IMR-90 (cell line): ENCODE measurements around the gene HLA-DPA1. TPM values are rescaled to one million over a fixed set of nuclear protein-coding genes. Genes with fewer than 3 reads are reported as not detected.

ENCODE experiments used
- ATAC-seq: fragments of 200-7000 bp; cut with Tn5 transposase; 2 replicates; pipeline ENCODE4 v1.9.1; 2020; ENCODE audit warnings: low read depth, mild to moderate bottlenecking, moderate library complexity
- BruUV-seq: library from RNA; stranded (reverse); fragments of 400-500 nt; replicated peaks from 2 replicates; lab custom pipeline; 2021; lab: Mats Ljungman, UMichigan
- CTCF ChIA-PET: fragments of 300-600 bp; formaldehyde crosslinking; extraction: SDS; loops from one replicate; lab custom pipeline; 2021; ENCODE audit warnings: antibody characterized with exemption; lab: Yijun Ruan, JAX
- POLR2A ChIA-PET: fragments of 300-600 bp; sonication (Branson Sonifier 250); formaldehyde crosslinking; loops from one replicate; lab custom pipeline; 2022; ENCODE audit warnings: antibody characterized with exemption; ENCODE audit not compliant: unreplicated experiment; lab: Charles Lee
- DNase-seq: peaks from one replicate; pipeline ENCODE4 v3.0.0; 2013
- H2AFZ ChIP-seq: replicated peaks from 2 replicates; pipeline ENCODE3; 2013; ENCODE audit warnings: low read length, mild to moderate bottlenecking; ENCODE audit not compliant: poor library complexity
- H2AK5ac ChIP-seq: 2 replicates; pipeline ENCODE4 v1.6.1; 2013; ENCODE audit warnings: low read depth, low read length, inconsistent platforms
- H2AK9ac ChIP-seq: replicated peaks from 2 replicates; pipeline ENCODE3; 2013; ENCODE audit warnings: mild to moderate bottlenecking, low read depth, low read length, moderate library complexity; ENCODE audit not compliant: poor library complexity
- H2BK120ac ChIP-seq: 2 replicates; pipeline ENCODE4 v1.6.1; 2013; ENCODE audit warnings: low read depth, low read length, inconsistent platforms
- H2BK15ac ChIP-seq: 3 replicates; pipeline ENCODE4 v1.6.1; 2013; ENCODE audit warnings: low read depth, low read length, inconsistent platforms
- H2BK20ac ChIP-seq: 2 replicates; pipeline ENCODE4 v1.6.1; 2013; ENCODE audit warnings: low read depth, mild to moderate bottlenecking, inconsistent platforms, low read length, moderate library complexity
- H2BK5ac ChIP-seq: 2 replicates; pipeline ENCODE4 v1.6.1; 2013; ENCODE audit warnings: mild to moderate bottlenecking, low read depth, low read length, inconsistent platforms; ENCODE audit not compliant: poor library complexity, severe bottlenecking
- H3K14ac ChIP-seq: replicated peaks from 2 replicates; pipeline ENCODE4 v1.6.1; 2013; ENCODE audit warnings: low read depth, low read length, inconsistent platforms
- H3K18ac ChIP-seq: 2 replicates; pipeline ENCODE4 v1.6.1; 2013; ENCODE audit warnings: low read depth, low read length, control low read depth
- H3K23ac ChIP-seq: 2 replicates; pipeline ENCODE4 v1.6.1; 2013; ENCODE audit warnings: low read depth, low read length, inconsistent platforms
- H3K27ac ChIP-seq: 2 replicates; pipeline ENCODE4 v1.5.1; 2013; ENCODE audit warnings: mild to moderate bottlenecking, control low read depth, low read length; ENCODE audit not compliant: insufficient read depth
- H3K27me3 ChIP-seq: 2 replicates; pipeline ENCODE4 v1.6.1; 2013; ENCODE audit warnings: low read length; ENCODE audit not compliant: control insufficient read depth, insufficient read depth
- H3K36me3 ChIP-seq: 2 replicates; pipeline ENCODE4 v1.6.1; 2013; ENCODE audit warnings: low read length, mixed read lengths; ENCODE audit not compliant: control insufficient read depth, insufficient read depth
- H3K4ac ChIP-seq: 2 replicates; pipeline ENCODE4 v1.6.1; 2013; ENCODE audit warnings: low read depth, low read length, inconsistent platforms
- H3K4me1 ChIP-seq: 2 replicates; pipeline ENCODE4 v1.6.1; 2013; ENCODE audit warnings: low read length, mixed read lengths; ENCODE audit not compliant: control insufficient read depth, insufficient read depth
- H3K4me2 ChIP-seq: 2 replicates; pipeline ENCODE4 v1.6.1; 2013; ENCODE audit warnings: low read depth, mild to moderate bottlenecking, control low read depth, low read length, moderate library complexity
- H3K4me3 ChIP-seq: 2 replicates; pipeline ENCODE4 v1.5.1; 2013; ENCODE audit warnings: low read depth, mild to moderate bottlenecking, control low read depth, low read length, moderate library complexity; ENCODE audit not compliant: insufficient read depth
- H3K56ac ChIP-seq: 2 replicates; pipeline ENCODE4 v1.6.1; 2013; ENCODE audit warnings: low read length, inconsistent platforms; ENCODE audit not compliant: insufficient read depth; ENCODE audit errors: extremely low read depth
- H3K79me1 ChIP-seq, 2 experiments: 2 replicates each; pipeline ENCODE4 v1.6.1; 2013; ENCODE audit warnings: low read length in 2 of 2, inconsistent platforms in 1 of 2, low read depth in 1 of 2
- H3K9ac ChIP-seq: 2 replicates; pipeline ENCODE4 v1.6.1; 2013; ENCODE audit warnings: low read depth, low read length, control low read depth
- H3K9me1 ChIP-seq: 2 replicates; pipeline ENCODE4 v1.6.1; 2013; ENCODE audit warnings: low read length, inconsistent platforms; ENCODE audit not compliant: insufficient read depth
- H3K9me3 ChIP-seq: 2 replicates; pipeline ENCODE4 v1.6.1; 2013; ENCODE audit warnings: low read length; ENCODE audit not compliant: control insufficient read depth, insufficient read depth
- H4K20me1 ChIP-seq: 2 replicates; pipeline ENCODE4 v1.6.1; 2013; ENCODE audit warnings: low read length, inconsistent platforms; ENCODE audit not compliant: insufficient read depth
- H4K5ac ChIP-seq: 2 replicates; pipeline ENCODE4 v1.6.1; 2013; ENCODE audit warnings: mild to moderate bottlenecking, low read depth, low read length, control low read depth
- H4K8ac ChIP-seq, 2 experiments: 2 replicates each; pipeline ENCODE4 v1.6.1; 2013; ENCODE audit warnings: low read depth in 2 of 2, low read length in 2 of 2, control low read depth in 1 of 2, inconsistent platforms in 1 of 2
- H4K91ac ChIP-seq: 2 replicates; pipeline ENCODE4 v1.6.1; 2013; ENCODE audit warnings: low read depth, low read length, inconsistent platforms; ENCODE audit not compliant: insufficient read depth
- BHLHE40 ChIP-seq: fragments of 150-350 bp; IDR thresholded peaks from 2 replicates; pipeline ENCODE4 v1.6.1; 2016; ENCODE audit warnings: mild to moderate bottlenecking, low read depth, low read length
- CEBPB ChIP-seq: IDR thresholded peaks from 2 replicates; pipeline ENCODE4 v1.6.1; 2012; ENCODE audit warnings: low read depth, low read length, improper control_type of control experiment
- CHD1 ChIP-seq: IDR thresholded peaks from 2 replicates; pipeline ENCODE4 v1.6.1; 2012; ENCODE audit warnings: low read depth, low read length, improper control_type of control experiment
- FOS ChIP-seq: fragments of 150-350 bp; IDR thresholded peaks from 2 replicates; pipeline ENCODE4 v1.6.1; 2016; ENCODE audit warnings: low read depth, low read length
- MAFK ChIP-seq: IDR thresholded peaks from 2 replicates; pipeline ENCODE4 v1.6.1; 2012; ENCODE audit warnings: low read depth, low read length, improper control_type of control experiment
- MAZ ChIP-seq: IDR thresholded peaks from 2 replicates; pipeline ENCODE4 v1.6.1; 2012; ENCODE audit warnings: low read depth, mild to moderate bottlenecking, low read length, improper control_type of control experiment, moderate library complexity, borderline replicate concordance
- MXI1 ChIP-seq: IDR thresholded peaks from 2 replicates; pipeline ENCODE4 v1.6.1; 2012; ENCODE audit warnings: low read depth, mild to moderate bottlenecking, low read length, moderate library complexity, borderline replicate concordance
- NFE2L2 ChIP-seq: fragments of 150-350 bp; IDR thresholded peaks from 2 replicates; pipeline ENCODE4 v1.6.1; 2016; ENCODE audit warnings: low read depth, mild to moderate bottlenecking, low read length
- POLR2A ChIP-seq: IDR thresholded peaks from 2 replicates; pipeline ENCODE4 v1.6.1; 2012; ENCODE audit warnings: mild to moderate bottlenecking, low read depth, low read length
- RAD21 ChIP-seq: IDR thresholded peaks from 2 replicates; pipeline ENCODE4 v1.6.1; 2012; ENCODE audit warnings: low read length, improper control_type of control experiment
- RCOR1 ChIP-seq: IDR thresholded peaks from 2 replicates; pipeline ENCODE4 v1.6.1; 2012; ENCODE audit warnings: mild to moderate bottlenecking, low read length, improper control_type of control experiment; ENCODE audit not compliant: insufficient replicate concordance
- RFX5 ChIP-seq: IDR thresholded peaks from 2 replicates; pipeline ENCODE4 v1.8.0; 2012; ENCODE audit warnings: low read depth, mild to moderate bottlenecking, low read length, moderate library complexity
- SMC3 ChIP-seq: fragments of 150-350 bp; IDR thresholded peaks from 2 replicates; pipeline ENCODE4 v1.6.1; 2016; ENCODE audit warnings: low read depth, mild to moderate bottlenecking, antibody characterized with exemption, low read length, moderate library complexity
- USF2 ChIP-seq: fragments of 150-350 bp; IDR thresholded peaks from 2 replicates; pipeline ENCODE4 v1.6.1; 2017; ENCODE audit warnings: mild to moderate bottlenecking, antibody characterized with exemption, low read length, low read depth
- WGBS, 2 experiments: methylation state at CpG; one replicate each; pipeline versions ENCODE4 v1.1.5 to v1.1.7; 2013; ENCODE audit warnings: missing lambda C conversion rate in 2 of 2; ENCODE audit not compliant: insufficient read length in 1 of 2; ENCODE audit errors: extremely low coverage in 2 of 2; 5-methylcytosine and 5-hydroxymethylcytosine counted together
- dilution Hi-C: fragments of 300-500 bp; cut with HindIII; formaldehyde crosslinking; loops from one replicate; pipeline ENCODE4 v1.14.3; 2018; ENCODE audit warnings: low sequenced_read_pairs; ENCODE audit not compliant: unreplicated experiment
- in situ Hi-C: fragments of 300-500 bp; cut with MboI; formaldehyde crosslinking; loops from 3 replicates; pipeline ENCODE4 v1.14.3; 2019; ENCODE audit warnings: low sequenced_read_pairs, inconsistent platforms, mixed read lengths
- intact Hi-C: fragments of 100-400 bp; cut with micrococcal nuclease; formaldehyde crosslinking; loops from 2 replicates; pipeline ENCODE4 v1.10.0; 2022
- polyA plus RNA-seq, 3 experiments: library from polyadenylated mRNA; depleted of rRNA; stranded (reverse); fragments of >200 nt; gene quantifications; 2 replicates each; pipeline ENCODE4 v1.2.3, GENCODE V29; 2012; ENCODE audit warnings: low replicate concordance in 1 of 3
- total RNA-seq: library from RNA; depleted of rRNA; stranded (reverse); fragments of >200 nt; gene quantifications from 2 replicates; pipeline ENCODE4 v1.2.3, GENCODE V29; 2012
- TF ChIP-seq, protein P1 (sequence below): fragments of 150-350 bp; IDR thresholded peaks from 2 replicates; pipeline ENCODE4 v1.6.1; 2016; ENCODE audit warnings: low read depth, mild to moderate bottlenecking, low read length, moderate library complexity, borderline replicate concordance
- TF ChIP-seq, protein P2 (sequence below): conservative IDR thresholded peaks from 2 replicates; pipeline ENCODE4 v1.5.1; 2012; ENCODE audit warnings: mild to moderate bottlenecking, low read depth, low read length, improper control_type of control experiment

HLA-DPA1 gene
- total and polyA plus RNA-seq, 2 of the 4 experiments (the other 2 are of a cell fraction): not detected

- Histone ChIP-seq H3K4me2 (no peak overlapping the region), H3K27ac (no peak overlapping the region), H2AFZ (no peak overlapping the region), H3K18ac (no peak overlapping the region), H3K9ac (no peak overlapping the region), H4K91ac (no peak overlapping the region), H3K4ac (no peak overlapping the region), H3K9me1 (no peaks in the 10 kb centered on the region), H3K36me3 (no peaks in the 10 kb centered on the region), H3K23ac (no peak overlapping the region), H4K5ac (no peak overlapping the region), H3K4me1 (no peaks in the 10 kb centered on the region), H2BK20ac (no peak overlapping the region), H4K8ac (no peak overlapping the region), H3K4me3 (no peak overlapping the region), H4K20me1 (no peaks in the 10 kb centered on the region; the same call in 1 of the 2 replicates), H3K27me3 (peaks cover 23% of the 10 kb centered on the region), H3K56ac (no peak overlapping the region), H2AK5ac (no peak overlapping the region), H2BK15ac (no peak overlapping the region), H2AK9ac (no peak overlapping the region), H2BK120ac (no peak overlapping the region), H3K9me3 (peaks cover 3% of the 10 kb centered on the region; the same call in 1 of the 2 replicates), H2BK5ac (no peak overlapping the region), H3K14ac (no peak overlapping the region), H3K79me1 (no peaks in the 10 kb centered on the region)
- TF ChIP-seq FOS (no peak), USF2 (no peak), RCOR1 (no peak), MAZ (no peak), CHD1 (no peak), RAD21 (no peak), RFX5 (no peak), MAFK (no peak), CEBPB (no peak), BHLHE40 (no peak), MXI1 (no peak), POLR2A (no peak), NFE2L2 (no peak), SMC3 (no peak)
- TF ChIP-seq, protein P1, sequence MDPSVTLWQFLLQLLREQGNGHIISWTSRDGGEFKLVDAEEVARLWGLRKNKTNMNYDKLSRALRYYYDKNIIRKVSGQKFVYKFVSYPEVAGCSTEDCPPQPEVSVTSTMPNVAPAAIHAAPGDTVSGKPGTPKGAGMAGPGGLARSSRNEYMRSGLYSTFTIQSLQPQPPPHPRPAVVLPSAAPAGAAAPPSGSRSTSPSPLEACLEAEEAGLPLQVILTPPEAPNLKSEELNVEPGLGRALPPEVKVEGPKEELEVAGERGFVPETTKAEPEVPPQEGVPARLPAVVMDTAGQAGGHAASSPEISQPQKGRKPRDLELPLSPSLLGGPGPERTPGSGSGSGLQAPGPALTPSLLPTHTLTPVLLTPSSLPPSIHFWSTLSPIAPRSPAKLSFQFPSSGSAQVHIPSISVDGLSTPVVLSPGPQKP: no peak
- TF ChIP-seq, protein P2, sequence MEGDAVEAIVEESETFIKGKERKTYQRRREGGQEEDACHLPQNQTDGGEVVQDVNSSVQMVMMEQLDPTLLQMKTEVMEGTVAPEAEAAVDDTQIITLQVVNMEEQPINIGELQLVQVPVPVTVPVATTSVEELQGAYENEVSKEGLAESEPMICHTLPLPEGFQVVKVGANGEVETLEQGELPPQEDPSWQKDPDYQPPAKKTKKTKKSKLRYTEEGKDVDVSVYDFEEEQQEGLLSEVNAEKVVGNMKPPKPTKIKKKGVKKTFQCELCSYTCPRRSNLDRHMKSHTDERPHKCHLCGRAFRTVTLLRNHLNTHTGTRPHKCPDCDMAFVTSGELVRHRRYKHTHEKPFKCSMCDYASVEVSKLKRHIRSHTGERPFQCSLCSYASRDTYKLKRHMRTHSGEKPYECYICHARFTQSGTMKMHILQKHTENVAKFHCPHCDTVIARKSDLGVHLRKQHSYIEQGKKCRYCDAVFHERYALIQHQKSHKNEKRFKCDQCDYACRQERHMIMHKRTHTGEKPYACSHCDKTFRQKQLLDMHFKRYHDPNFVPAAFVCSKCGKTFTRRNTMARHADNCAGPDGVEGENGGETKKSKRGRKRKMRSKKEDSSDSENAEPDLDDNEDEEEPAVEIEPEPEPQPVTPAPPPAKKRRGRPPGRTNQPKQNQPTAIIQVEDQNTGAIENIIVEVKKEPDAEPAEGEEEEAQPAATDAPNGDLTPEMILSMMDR: no peak
- ATAC-seq: no peak
- BruUV-seq: no TSS peak
- CTCF ChIA-PET: no interaction called here
- WGBS, 2 experiments: no CpG with 5 or more reads among the region's 3 CpGs
- POLR2A ChIA-PET: no interaction called here
- dilution Hi-C loops: no loop called here
- no peak for DNase-seq
- intact Hi-C loops: no loop called here
- in situ Hi-C loops: no loop called here
These were observed 20.4 kb upstream of the HLA-DPA1 start for GRCh38 chr6:33093855-33094254.
